Endothelial cell (in vitro differentiated cells): Measurements from ENCODE around the gene PSTK. TPM values are rescaled to one million over a fixed set of nuclear protein-coding genes. Genes with fewer than 3 reads are reported as not detected.

Experiments
- DNase-seq: peaks from one replicate; pipeline ENCODE4 v3.0.0; 2021; ENCODE audit warnings: low spot score
- H3K27ac Mint-ChIP-seq: one replicate; pipeline ENCODE4 v1.8.0; 2021; ENCODE audit warnings: mixed read lengths, inconsistent platforms; ENCODE audit not compliant: unreplicated experiment
- H3K27me3 Mint-ChIP-seq: one replicate; pipeline ENCODE4 v1.8.0; 2021; ENCODE audit warnings: mild to moderate bottlenecking, moderate library complexity, mixed read lengths, inconsistent platforms; ENCODE audit not compliant: unreplicated experiment
- H3K36me3 Mint-ChIP-seq: one replicate; pipeline ENCODE4 v1.8.0; 2021; ENCODE audit warnings: mild to moderate bottlenecking, low read depth, mixed read lengths, inconsistent platforms; ENCODE audit not compliant: unreplicated experiment
- H3K4me1 Mint-ChIP-seq: one replicate; pipeline ENCODE4 v1.8.0; 2021; ENCODE audit warnings: mild to moderate bottlenecking, mixed read lengths, inconsistent platforms; ENCODE audit not compliant: unreplicated experiment
- H3K4me3 Mint-ChIP-seq: one replicate; pipeline ENCODE4 v1.8.0; 2021; ENCODE audit warnings: mild to moderate bottlenecking, mixed read lengths, inconsistent platforms; ENCODE audit not compliant: unreplicated experiment
- H3K9me3 Mint-ChIP-seq: one replicate; pipeline ENCODE4 v1.8.0; 2021; ENCODE audit warnings: mixed read lengths, inconsistent platforms; ENCODE audit not compliant: unreplicated experiment
- total RNA-seq: library from RNA; stranded (reverse); fragmentation: NEBNext Ultra II Directional; extraction: Animal tissue kit (Norgen Biotek cat#: 25700); gene quantifications from one replicate; pipeline ENCODE4 v1.2.1, GENCODE V29; 2021; ENCODE audit not compliant: unreplicated experiment
- TF ChIP-seq, protein P1 (sequence below): fragments of 200-600 bp; sonication (generic); IDR thresholded peaks from one replicate; pipeline ENCODE4 v1.5.0; 2021; ENCODE audit warnings: antibody characterized with exemption; ENCODE audit not compliant: unreplicated experiment

Gene PSTK
- total RNA-seq, 1 donor from 2014 or later = 5.2 TPM

DNA sequence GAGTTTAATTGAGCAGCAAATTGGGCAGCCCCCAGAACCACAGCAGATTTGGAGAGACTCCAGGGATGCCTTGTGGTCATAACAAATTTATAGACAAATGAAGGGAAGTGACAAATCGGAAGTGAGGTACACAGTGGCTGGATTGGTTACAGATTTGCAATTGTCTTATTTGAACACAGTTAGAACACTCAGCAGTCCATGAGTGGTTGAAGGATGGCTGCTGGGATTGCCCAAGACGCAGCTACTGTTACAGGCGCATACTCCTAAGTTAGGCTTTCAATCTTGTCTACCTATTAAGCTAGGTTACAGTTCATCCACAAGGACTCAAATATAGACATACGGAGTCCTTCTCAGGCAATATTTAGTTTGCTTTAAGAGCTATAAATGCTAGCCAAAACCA lies 36.0 kb downstream of the PSTK start:
- Mint-ChIP-seq H3K4me3 (no peak overlapping the region), H3K4me1 (no peaks in the 10 kb centered on the region), H3K27ac (no peak overlapping the region), H3K27me3 (no peaks in the 10 kb centered on the region), H3K36me3 (peaks cover 12% of the 10 kb centered on the region), H3K9me3 (no peaks in the 10 kb centered on the region)
- no peak for DNase-seq
- TF ChIP-seq, protein P1, sequence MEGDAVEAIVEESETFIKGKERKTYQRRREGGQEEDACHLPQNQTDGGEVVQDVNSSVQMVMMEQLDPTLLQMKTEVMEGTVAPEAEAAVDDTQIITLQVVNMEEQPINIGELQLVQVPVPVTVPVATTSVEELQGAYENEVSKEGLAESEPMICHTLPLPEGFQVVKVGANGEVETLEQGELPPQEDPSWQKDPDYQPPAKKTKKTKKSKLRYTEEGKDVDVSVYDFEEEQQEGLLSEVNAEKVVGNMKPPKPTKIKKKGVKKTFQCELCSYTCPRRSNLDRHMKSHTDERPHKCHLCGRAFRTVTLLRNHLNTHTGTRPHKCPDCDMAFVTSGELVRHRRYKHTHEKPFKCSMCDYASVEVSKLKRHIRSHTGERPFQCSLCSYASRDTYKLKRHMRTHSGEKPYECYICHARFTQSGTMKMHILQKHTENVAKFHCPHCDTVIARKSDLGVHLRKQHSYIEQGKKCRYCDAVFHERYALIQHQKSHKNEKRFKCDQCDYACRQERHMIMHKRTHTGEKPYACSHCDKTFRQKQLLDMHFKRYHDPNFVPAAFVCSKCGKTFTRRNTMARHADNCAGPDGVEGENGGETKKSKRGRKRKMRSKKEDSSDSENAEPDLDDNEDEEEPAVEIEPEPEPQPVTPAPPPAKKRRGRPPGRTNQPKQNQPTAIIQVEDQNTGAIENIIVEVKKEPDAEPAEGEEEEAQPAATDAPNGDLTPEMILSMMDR = no peak

DNA sequence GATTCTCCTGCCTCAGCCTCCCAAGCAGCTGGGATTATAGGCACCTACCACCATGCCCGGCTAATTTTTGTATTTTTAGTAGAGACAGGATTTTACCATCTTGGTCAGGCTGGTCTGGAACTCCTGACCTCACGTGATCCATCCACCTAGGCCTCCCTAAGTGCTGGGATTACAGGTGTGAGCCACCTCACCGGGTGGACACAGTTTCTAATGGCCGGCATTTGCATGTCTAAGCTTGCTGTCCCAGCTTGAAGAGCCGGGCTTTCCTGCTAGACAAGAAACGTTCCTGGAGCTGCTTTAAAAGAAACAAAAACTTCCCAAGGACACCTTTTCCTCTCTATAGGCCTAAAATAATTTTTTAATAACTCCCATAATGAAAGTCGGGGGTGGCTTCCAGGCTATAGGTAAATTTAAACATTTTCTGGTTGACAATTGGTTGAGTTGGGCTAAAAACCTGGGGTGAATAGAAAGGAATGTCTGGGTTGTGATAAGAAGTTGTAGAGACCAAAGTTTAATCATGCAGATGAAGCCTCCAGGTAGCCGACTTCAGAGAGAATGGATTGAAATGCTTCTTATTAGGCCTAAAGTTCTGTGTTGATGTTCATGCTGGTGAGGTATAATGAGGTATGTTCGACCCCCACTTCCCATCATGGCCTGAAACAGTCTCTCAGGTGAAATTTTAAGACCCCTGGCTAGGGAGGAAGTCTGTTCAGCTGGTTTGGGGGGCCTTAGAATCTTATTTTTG lies 37.4 kb downstream of the PSTK start:
- Mint-ChIP-seq H3K36me3 (peaks cover 4% of the 10 kb centered on the region), H3K27me3 (no peaks in the 10 kb centered on the region), H3K27ac (no peak overlapping the region), H3K4me3 (no peak overlapping the region), H3K9me3 (no peaks in the 10 kb centered on the region), H3K4me1 (peaks cover 3% of the 10 kb centered on the region)
- no peak for DNase-seq
- TF ChIP-seq, protein P1 = no peak

DNA sequence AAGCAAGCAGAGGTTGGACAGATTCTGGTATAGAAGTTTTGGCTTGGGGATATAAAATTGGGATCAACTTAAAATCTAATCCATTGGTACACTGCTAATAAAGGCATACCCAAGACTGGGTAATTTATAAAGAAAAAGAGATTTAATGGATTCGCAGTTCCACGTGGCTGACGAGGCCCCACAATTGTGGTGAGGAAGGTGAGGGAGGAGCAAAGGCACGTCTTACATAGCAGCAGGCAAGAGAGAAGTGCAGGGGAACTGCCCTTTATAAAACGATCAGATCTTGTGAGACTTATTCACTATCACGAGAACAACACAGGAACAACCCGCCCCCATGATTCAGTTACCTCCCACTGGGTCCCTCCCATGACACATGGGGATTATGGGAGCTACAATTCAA lies 38.3 kb downstream of the PSTK start:
- no peak for DNase-seq
- Mint-ChIP-seq H3K9me3 (no peaks in the 10 kb centered on the region), H3K27me3 (no peaks in the 10 kb centered on the region), H3K4me1 (peaks cover 3% of the 10 kb centered on the region), H3K36me3 (peaks cover 4% of the 10 kb centered on the region), H3K27ac (no peak overlapping the region), H3K4me3 (no peak overlapping the region)
- TF ChIP-seq, protein P1 = no peak

DNA sequence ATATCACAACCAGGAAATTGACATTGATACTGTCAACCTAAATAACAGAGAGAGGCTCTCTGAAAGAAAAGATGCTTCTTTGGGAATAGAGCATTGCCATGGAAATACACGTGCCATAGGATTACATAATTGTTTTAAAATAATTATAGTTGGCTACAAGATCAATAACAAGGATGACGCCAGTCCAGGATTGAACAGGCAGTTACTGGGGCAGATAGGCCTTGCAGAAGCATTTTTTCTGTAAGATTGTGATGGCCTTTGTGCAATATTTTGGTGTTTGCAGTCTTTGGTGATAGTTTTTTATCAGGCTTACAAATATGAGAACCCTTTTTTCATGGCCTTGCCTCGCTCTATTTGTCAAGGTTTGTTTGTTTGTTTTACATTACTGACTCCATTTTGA lies 39.1 kb downstream of the PSTK start:
- TF ChIP-seq, protein P1 = no peak
- H3K4me1 Mint-ChIP-seq = peaks cover 7% of the 10 kb centered on the region
- no peak for DNase-seq
- H3K27me3 Mint-ChIP-seq = no peaks in the 10 kb centered on the region
- no peaks in the 10 kb centered on the region for H3K9me3 Mint-ChIP-seq
- no peaks in the 10 kb centered on the region for H3K36me3 Mint-ChIP-seq
- no peak overlapping the region for H3K4me3 Mint-ChIP-seq
- no peak overlapping the region for H3K27ac Mint-ChIP-seq

DNA sequence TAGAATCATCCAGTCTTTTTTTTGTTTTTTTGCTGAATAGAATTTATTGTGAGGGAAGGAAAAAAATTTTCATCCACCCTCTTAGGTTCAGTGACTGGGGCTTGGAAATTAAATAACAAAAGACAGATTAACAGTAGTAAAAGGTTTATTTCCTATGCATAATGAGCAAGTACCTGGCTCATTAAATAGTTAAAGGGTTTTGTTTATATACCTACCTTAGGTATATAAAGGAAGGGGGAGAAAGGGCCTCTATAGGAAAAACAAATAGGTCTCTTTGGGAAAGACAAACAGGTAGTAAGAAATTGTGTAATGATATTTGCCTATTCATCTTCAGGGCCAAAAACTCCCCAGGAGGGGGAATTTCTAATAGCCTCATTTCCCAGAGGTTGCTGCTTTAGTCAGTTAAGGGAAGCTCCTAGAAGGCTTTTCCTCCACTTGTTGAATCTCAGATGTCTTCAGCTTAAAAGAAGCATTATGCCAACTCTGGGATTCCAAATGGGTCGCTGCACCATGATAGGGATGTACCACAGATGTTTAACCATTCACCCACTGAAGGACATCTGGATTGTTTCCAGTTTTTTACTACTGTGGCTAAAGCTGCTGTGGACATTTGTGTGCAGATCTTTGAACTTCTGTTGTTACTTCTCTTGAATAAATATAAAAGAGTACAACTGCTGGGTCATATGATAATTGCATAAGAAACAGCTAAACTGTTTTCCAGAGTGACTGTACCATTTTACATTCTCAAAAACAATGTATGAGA lies 39.9 kb downstream of the PSTK start:
- H3K36me3 Mint-ChIP-seq = no peaks in the 10 kb centered on the region
- no peak for DNase-seq
- peaks cover 9% of the 10 kb centered on the region for H3K4me1 Mint-ChIP-seq
- no peaks in the 10 kb centered on the region for H3K27me3 Mint-ChIP-seq
- H3K27ac Mint-ChIP-seq = no peak overlapping the region
- TF ChIP-seq, protein P1 = no peak
- H3K9me3 Mint-ChIP-seq = no peaks in the 10 kb centered on the region
- no peak overlapping the region for H3K4me3 Mint-ChIP-seq
